Umbilical cord (tissue), 2 donors: ENCODE results near the gene ADAP1. TPM values are rescaled to one million over a fixed set of nuclear protein-coding genes. Genes with fewer than 3 reads are reported as not detected.
A peak's percentile ranks its signal among the peaks of the same experiment; 100 is the strongest.
"Not testable (repeated sequence)": the region's sequence is repeated elsewhere in the genome, so short reads cannot be mapped to it uniquely, and the experiment has no call there.

Source experiments
- DNase-seq: peaks from one replicate; pipeline ENCODE4 v3.0.0-alpha.2; 2015; ENCODE audit warnings: low spot score
- total RNA-seq: library from RNA; depleted of rRNA; stranded (reverse); fragments of >200 nt; gene quantifications from one replicate; pipeline ENCODE4 v1.2.3, GENCODE V29; 2014; ENCODE audit warnings: low replicate concordance; ENCODE audit not compliant: insufficient read depth

The ADAP1 gene
- total RNA-seq, 1 donor from 2014 or later: 13.5 TPM

DNA sequence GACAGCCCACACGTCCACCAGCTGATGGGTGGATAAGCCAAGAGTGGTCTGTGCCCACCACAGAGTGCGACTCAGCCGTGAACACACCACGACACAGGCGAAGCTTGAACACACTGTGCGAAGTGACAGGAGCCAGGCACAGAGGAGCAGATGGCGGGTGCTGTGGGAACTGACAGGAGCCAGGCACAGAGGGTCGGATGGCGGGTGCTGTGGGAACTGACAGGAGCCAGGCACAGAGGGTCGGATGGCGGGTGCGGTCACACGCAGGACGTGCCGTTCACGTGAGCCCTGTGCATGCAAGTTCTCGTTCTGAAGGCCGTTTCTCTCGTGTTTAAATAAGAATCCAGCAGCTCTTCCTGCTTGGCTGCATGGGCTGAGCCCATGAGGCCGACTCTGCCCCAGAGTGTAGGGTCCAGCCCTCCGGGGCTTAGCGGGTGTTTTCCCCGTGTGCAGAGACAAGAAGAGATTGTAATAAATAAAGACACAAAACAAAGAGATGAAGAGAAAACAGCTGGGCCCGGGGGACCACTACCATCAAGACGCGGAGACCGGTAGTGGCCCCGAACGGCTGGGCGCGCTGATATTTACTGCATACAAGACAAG is 5.9 kb upstream of the ADAP1 start:
- peak; percentile 67 for DNase-seq

DNA sequence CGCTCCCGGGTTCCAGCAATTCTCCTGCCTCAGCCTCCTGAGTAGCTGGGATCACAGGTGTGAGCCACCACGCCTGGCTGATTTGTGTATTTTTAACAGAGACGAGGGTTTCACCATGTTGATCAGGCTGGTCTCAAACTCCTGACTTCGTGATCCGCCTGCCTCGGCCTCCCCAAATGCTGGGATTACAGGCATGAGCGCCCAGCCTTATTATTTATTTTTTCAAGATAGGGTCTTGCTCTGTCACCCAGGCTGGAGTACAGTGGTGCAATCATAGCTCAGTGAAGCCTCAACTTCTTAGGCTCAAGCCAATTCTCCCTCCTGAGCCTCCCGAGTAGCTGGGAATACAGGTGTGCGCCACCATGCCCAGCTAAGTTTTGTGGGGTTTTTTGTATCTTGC is 5.3 kb upstream of the ADAP1 start:
- not testable (repeated sequence) for DNase-seq

DNA sequence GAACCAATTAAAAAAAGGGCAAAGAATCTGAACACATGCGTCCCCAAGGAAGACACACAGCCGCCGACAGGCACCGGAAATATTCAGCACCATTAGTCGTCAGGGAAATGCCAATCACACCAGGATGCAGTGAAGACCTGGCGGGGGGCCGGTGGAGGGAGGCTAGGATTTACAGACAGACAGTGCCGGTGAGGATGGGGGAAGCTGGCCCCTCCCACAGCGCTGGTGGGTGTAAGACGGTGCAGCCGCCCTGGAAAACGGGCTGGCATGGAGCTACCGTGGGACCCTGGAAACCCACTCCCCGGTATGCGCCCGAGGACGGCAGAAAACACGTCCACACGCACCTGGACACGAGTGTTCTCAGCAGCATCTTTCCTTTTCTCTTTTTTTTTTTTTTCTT is 4.8 kb upstream of the ADAP1 start:
- DNase-seq: no peak

DNA sequence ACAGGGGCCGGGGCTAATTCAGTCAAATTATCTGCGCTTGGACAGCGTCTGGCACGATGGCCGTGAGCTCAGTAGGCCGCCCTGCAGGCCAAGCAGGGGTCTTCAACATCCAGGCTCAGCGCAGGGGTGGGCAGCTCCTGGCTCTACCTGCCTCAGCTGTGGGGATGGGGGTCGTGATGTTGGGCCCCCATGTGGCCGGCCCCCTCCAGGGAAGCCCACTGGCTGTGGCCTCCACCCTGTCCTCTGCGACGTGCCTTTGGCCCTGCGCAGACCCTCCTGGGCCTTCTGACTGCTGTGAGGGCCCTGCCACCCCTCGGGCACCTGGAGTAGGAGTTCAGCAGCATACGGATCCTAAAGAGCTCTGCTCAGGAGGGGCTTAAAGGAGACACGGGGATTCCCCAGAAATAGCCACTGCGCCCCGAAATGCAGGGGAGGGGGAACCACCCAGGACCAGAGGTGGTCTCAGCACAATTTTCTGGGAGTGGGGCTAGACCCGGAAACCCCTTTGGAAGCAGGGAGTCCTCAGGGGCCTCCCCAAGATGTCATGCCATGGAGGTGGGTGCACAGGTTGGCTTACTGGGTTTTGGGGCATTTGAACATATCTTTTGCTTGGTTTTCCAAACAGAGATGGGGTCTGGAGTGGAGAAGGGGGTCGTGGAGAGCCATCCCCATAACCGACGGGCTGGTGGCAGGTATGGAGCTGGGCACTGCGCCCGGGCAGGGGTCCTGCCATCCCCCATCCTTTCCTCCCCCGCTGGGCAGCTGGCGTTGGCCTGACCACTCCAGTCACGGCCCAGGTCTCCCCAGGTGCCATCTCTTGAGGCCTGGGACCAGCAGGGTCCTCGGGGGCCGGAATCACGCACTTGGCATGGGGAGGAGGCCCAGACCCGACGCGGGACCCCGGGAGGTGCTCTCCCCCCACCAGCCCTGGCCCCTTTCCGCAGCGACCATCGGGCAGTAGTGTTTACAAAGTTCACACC is 4.0 kb upstream of the ADAP1 start:
- no peak for DNase-seq

DNA sequence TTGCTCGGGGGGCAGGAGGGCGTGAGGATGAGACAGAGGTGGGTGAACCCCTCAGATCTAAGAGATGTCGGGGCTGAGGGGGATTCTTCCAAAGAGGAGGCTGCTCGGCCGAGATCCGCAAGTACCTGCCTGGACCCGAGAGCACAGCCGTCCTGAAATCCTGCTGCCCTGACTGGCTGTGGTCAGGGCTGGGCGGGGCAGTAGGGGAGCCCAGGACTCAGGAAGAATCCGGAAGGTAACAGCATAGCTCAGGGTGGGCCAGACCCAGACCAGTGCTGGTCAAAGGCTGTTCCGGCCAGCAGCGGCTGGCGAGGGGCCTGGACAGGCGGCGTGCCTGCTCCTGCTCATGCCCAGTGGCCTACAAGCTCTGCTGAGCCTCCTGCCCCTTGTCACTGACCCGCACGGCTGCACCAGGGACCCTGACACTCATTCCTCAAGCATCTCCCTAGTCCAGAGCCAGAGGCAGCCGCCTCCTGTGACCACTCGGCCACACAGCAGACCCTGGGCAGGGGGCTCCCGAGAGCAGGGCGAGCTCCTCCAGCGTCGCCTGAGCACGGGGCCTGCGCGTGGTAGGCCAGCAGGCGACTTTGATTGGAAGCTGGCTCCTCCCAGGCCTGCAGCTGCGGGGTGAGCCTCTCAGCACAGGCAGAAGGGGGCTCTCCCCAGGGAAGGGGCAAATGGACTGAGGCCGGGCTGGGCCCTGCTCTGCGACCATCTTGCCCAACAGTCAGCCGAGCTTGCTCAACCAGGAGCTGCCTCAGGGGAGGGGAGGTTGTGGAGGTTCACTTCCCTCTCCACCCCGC is 3.1 kb upstream of the ADAP1 start:
- no peak for DNase-seq

DNA sequence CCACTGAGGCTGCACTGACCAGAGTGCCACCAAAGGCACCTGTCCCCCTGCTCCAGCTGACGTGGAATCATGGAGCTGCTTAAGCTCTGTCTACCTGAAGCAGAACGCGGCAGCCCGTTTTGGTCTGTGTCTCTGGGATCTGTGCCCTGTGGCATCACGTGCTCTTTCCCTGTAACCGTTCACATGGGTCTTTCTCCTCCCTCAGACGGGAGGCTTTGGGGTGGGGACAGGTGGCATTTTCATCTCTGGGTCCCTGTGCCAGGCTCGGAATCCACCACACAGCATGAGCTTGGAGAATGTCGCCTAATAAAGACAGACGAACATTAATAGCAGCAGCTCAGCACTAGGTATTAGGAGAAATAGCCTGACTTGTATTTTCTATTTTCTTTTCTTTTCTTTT is 1.6 kb upstream of the ADAP1 start:
- no peak for DNase-seq

DNA sequence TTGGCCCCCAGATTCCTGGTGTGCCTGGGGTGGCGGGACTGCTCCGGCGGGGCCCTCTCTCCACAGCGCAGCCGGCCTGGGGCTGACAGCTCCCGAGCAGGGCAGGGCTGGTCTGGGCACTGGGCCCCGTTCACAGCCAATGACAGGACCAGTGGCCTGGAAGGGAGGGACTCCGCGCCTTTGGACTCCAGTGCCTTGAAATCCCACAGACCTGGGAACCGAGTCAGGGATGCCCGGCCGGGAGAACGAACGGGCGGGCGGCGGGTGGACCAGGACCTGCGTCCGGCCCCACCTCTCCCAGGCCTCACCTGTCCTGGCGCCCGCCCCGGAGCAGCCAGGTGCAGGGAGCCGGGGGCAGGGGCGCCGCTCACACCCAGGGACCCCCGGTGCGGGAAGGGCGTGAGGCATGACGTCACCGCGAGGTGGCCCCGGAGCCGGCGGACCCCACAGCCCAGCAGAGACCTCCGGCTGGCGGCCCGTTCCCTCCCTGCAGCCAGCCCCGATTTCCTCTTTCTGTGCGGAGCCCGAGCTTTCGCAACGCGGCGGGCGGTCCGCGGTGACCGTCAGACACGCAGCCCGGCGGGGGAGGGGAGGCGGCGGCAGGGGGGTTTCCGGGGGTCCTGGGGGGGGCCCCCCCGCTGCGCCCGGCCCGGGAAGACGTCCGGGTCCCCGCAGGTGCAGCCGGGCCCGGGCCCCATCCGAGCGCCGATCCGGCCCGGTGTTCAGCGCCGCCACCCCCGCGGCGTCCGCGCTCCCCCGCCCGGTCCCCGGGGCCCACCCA is 743 bp downstream of the ADAP1 start:
- DNase-seq: peak; percentile 56

DNA sequence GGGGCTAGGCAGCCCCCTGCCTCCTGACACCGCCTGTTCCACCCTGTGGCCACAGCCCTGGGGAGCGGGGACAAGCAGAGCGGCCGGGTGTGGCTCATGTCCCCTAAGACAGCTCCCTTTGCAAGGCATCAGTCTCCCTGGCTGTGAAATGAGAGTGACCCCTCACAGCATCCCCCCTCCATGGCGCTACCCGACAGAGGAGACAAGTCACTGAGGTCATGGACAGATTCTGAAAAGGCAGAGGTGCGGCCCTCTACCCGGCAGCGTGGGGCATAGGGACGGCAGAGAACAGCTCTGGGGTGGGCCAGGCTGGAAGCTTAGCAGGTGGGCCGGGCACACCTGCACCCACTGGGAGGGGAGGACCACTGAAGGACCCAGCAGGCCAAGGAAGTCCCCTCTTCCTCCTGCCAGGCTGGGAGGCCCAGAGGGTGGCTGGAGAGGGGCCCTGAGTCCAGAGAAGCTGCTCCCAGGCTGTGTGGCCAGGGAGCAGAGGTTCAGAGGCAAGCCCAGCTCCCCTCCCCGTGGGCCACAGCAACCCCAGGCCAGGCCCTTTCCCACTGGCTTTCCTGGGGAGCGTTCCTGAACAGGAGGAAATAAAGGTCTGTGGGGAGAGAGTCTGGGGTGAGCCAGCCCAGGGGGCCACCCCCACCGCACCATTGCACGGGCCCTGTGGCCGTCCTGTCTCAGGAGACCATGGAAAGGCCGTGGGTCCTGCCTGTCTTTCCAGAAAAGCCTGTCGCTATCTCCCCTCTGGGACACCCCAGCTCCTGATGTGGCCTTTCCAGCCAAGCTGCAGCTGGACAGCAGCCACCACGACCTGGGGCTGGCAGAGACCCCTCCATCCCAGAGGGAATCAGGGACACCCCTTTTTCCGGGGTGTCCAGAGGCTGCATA is 1.7 kb downstream of the ADAP1 start:
- DNase-seq: no peak

DNA sequence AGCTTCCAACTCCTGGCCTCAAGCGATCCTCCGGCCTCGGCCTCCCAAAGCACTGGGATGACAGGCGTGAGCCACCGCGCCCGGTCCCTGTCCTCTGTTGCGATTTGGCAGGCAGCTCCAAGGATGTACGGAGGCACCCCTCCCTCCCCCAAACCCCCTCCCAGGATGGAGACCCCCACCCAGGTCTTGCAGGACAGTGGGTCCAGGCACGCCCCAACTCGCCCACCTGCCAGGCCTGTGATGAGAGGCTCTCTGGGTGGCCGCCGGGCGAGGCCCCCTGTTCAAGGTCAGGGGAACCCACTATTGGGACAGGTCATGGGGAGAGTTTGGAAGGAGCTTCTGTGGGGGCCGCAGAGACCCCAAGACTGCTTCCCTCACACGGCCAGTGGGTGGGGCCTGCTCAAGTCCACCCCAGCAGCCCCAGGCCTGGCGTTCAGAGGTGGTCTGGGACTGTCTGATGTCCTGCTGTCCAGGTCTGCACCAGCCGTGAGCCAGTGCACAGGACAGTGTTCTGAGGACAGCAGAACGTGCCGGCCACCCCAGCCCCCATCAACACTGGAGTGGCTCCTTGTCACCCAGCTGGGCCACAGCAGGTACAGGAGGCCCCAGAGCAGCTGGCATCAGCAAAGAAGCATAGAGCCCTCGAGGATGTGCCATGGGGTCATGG is 2.5 kb downstream of the ADAP1 start:
- DNase-seq: no peak

DNA sequence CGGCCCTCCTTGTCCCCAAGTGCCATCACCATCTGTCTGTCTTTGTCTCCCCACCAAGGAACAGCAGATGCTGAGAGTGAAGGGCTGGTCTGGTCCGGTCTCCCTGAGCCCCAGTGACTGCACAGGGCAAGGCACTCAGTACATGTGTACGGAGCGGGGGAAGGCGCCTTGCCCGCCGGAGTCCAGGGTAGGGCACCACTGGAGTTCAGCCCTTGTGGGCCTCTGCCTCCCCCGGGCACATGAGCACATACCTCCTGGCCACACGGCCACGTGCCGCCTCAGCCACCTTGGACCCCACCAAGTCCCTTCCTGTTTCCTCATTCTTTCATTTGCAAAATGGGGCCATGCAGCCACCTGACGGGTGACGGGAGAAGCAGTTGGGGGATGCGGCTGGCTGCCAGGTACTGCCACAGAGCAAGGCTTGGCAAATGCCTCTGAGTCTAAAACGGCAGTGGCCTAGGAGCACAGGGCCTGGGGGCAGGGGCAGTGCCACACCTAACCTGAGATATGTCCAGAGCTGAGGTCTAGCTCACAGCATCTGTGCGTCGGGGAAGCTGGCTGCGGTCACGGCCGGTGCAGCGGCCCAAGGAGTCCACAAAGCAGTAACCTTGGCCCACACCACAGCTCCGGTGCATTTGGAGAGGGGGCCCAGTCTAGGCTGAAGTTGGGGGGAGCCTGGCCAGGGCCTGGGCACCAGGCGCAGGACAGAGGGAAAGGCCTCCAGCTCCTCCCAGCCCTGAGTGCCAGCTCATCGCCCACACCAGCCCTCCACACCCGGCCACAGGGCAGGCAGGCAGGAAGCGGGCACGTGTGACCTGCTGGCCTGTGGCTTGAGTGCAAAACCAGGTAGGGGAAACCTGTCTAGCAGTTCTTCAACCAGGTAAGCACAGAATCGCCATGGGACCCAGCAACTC is 5.2 kb downstream of the ADAP1 start:
- DNase-seq: no peak

DNA sequence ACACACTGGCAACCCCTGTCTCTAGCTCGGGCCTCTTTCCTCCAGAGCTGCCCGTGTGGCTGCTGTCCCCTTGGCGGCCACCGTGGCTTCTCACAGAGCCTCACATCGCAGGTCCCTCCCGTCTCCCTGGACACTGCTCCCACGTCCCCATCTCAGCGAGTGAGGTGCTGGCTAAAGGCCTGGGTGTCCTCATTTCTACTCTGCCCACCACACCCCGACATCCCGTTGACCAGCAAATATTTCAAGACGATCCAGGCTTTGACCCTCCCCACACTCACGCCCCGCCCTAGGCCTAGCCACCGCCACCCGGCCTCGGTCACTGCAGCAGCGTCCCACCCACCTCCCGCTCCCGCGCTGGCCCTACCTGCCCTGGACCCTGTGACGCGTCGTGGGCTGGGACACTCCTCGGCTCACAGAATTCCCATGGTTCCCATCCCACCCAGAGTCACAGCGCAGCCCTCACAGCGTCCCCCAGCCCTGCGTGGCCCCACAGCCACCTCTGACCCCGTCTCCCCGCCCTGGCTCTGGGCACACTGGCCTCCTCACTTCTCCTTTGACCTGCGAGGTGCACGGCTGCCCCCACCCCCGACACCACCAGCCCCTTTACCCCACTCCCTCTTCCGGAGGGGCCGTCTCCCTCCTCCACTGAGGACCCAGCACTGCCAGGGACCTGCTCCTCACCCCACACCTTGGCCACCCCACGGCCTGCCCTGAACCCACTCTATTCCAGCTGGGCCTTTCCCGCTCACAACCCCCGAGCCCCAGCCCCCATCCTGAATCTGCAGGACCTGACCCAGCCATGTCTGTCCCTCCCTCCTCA is 6.9 kb downstream of the ADAP1 start:
- DNase-seq: no peak

DNA sequence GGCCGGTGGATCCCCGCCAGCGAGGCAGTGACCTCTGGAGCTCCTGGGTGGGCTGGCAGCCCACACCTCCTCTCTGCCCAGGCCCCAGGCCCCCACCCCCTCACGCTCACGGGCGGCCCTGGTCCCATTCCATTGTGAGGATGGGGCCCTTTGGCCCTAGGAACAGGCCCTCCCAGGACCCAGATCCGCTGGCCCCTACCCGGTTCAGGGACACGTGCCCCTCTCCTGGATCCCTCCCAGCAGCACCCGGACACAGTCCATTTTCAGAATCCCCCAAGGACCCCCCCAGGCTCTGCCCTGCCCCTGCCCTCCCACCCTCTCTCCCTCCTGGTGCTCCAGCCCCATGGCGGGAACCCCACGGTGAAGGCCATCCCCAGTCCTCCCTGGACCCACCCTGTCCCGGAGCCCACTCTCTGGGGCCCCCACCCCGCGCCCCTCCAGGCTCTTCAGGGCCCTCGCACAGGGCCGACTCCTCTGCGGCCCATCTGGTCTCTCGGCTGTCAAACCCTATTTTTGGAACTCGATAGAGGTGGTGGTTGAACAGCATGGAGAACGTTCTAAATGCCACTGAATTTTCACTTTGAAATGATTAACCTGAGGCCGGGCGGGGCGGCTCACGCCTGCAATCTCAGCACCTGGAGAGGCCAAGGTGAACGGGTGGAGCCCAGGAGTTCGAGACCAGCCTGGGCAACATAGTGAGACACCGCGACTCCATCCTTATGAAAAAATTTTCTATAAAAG is 8.1 kb downstream of the ADAP1 start:
- DNase-seq: no peak

DNA sequence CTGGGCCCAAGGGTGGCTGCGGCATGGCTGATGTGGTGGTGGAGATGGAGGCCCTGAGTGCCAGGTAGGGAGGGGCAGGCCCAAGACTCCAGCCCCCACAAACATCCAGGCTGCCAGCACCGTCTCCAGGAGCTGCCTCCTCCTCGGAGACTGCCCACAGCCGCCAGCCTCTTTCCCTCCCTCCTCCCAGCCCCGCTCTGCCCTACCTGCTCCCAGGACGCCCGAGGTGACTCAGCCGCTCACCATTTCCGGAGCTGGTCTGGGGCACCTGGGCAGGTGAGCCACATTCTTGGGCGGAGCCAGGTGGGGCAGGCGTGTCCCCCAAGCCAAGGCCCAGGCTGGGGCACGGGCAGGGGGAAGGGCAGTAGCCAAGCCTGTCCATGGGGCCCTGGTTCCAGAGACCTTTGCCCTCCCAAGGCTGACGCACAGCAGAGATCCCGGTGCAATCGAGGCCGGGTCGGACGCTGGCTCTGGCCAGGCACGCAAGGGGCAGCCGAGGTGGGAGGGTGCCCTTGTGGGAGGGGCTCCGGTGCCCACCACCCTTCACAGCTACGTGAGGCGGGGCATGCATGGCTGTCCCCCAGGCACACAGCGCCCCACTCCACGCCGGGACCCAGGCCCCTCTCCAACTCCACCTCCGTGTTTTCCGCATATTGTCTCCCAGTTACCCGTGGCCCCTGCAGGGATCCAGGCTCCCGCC is 8.8 kb downstream of the ADAP1 start:
- peak; percentile 50 for DNase-seq

DNA sequence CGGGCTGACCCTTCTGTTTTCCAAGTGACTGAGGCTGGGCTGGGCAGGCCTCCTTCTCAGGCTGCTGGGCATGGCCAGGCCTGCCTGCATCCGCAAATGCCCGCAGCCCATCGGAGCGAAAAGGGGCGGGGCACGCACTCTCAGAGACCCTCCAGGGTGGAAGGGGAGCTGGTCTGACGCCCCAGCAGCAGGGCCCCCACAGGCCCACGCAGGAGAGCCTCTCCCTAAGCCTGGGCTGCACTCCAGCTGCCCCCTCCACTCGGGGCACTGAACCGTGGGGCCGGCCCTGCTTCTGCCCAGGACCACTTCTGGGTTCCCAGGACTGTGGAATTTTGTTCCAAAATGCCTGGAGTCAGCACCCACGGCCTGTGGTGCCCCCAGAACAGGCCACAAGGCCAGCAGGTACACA is 9.3 kb downstream of the ADAP1 start:
- no peak for DNase-seq

DNA sequence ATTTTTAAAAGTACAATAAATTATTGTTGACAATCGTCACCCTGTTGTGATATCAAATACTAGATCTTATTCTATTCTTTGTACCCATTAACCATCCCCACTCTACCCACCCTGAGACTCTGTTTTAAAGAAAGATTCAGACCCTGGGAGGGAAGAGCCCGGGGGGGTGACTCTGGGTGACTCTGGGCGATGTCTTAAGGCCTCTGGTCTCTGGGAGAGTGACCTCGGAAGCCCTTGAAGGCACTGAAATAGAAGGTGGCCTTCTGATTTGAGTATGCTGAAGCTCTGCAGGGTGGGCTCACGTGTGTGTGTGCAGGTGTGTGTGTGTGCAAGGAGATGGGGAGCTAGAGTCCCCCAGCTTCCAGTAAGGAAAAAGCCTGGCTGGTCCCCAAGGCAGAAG is 9.7 kb downstream of the ADAP1 start:
- no peak for DNase-seq

DNA sequence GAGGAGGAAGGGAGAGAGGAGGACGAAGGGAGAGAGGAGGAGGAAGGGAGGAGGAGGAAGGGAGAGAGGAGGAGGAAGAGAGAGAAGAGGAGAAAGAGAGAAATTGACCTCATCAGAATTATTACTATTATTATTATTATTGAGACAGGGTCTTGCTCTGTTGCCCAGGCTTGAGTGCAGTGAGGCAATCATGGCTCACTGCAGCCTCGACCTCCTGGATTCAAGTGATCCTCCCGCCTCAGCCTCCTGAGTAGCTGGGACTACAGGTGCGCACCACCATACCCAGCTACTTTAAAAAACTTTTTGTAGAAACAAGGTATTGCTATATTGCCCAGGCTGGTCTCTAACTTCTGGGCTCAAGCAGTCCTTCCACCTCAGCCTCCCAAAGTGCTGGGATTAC is 10.7 kb downstream of the ADAP1 start:
- DNase-seq: not testable (repeated sequence)
